A549 (cell line): ENCODE measurements around the gene GSC2. TPM values are rescaled to one million over a fixed set of nuclear protein-coding genes. Genes with fewer than 3 reads are reported as not detected.

ENCODE experiments used
- ATAC-seq, 2 experiments: fragments of 200-7000 bp in 1 of 2; fragments of >200 bp in 1 of 2; cut with Nextera tagmentation in 1 of 2; cut with Tn5 transposase in 1 of 2; 3 replicates each; pipeline versions ENCODE4 v1.8.0 to v1.9.1; 2018 to 2020; ENCODE audit warnings: mild to moderate bottlenecking in 1 of 2, moderate library complexity in 1 of 2
- CTCF ChIA-PET: fragments of 300-600 bp; sonication (Branson Sonifier 250); formaldehyde crosslinking; extraction: SDS; loops from one replicate; lab custom pipeline; 2021; ENCODE audit warnings: antibody characterized with exemption, inconsistent platforms; lab: Yijun Ruan, JAX
- POLR2A ChIA-PET: fragments of 350-600 bp; formaldehyde crosslinking; extraction: SDS; loops from one replicate; lab custom pipeline; 2021; ENCODE audit warnings: antibody characterized with exemption, inconsistent platforms; lab: Yijun Ruan, JAX
- DNase-seq, 2 experiments: peaks; one replicate each; pipeline versions ENCODE4 v3.0.0 to v3.0.0-alpha.2; 2011 to 2016; ENCODE audit warnings: low read depth in 1 of 2, low spot score in 1 of 2
- FAIRE-seq: peaks from 2 replicates; lab custom pipeline; 2011; peaks lifted over from hg19 to GRCh38; lab: Jason Lieb, UNC
- H3K27ac ChIP-seq, 2 experiments: fragments of >200 bp; sonication (Bioruptor Twin); formaldehyde crosslinking; 3 replicates each; pipeline ENCODE4 v1.5.1; 2016 to 2017
- H3K4me1 ChIP-seq: fragments of >200 bp; sonication (Bioruptor Twin); formaldehyde crosslinking; 3 replicates; pipeline ENCODE4 v1.6.1; 2016
- H3K4me2 ChIP-seq: fragments of >200 bp; sonication (Bioruptor Twin); formaldehyde crosslinking; 3 replicates; pipeline ENCODE4 v1.6.1; 2016
- H3K4me3 ChIP-seq: fragments of >200 bp; sonication (Bioruptor Twin); formaldehyde crosslinking; 3 replicates; pipeline ENCODE4 v1.5.1; 2016
- H3K9me3 ChIP-seq: fragments of >200 bp; sonication (Bioruptor Twin); formaldehyde crosslinking; 3 replicates; pipeline ENCODE4 v1.6.1; 2016
- BHLHE40 ChIP-seq: IDR thresholded peaks from 2 replicates; pipeline ENCODE4 v1.6.1; 2012; ENCODE audit warnings: low read depth, low read length, inconsistent platforms
- CBX2 ChIP-seq: fragments of 200-600 bp; sonication (generic); IDR thresholded peaks from 2 replicates; pipeline ENCODE4 v1.6.1; 2016; ENCODE audit warnings: low read depth, mild to moderate bottlenecking, borderline replicate concordance
- CBX8 ChIP-seq: fragments of 200-600 bp; sonication (generic); IDR thresholded peaks from 2 replicates; pipeline ENCODE4 v1.6.1; 2016
- CTCF ChIP-seq: fragments of >200 bp; sonication (Bioruptor Twin); formaldehyde crosslinking; IDR thresholded peaks from 3 replicates; pipeline ENCODE4 v1.5.1; 2016
- E2F6 ChIP-seq: IDR thresholded peaks from 2 replicates; pipeline ENCODE4 v1.6.1; 2012; ENCODE audit warnings: low read depth, borderline replicate concordance
- EHMT2 ChIP-seq: fragments of 200-600 bp; sonication (generic); IDR thresholded peaks from 2 replicates; pipeline ENCODE4 v1.6.1; 2016; ENCODE audit warnings: antibody characterized with exemption, low read depth, mild to moderate bottlenecking, moderate library complexity
- FOSL2 ChIP-seq, 2 experiments: fragments of 450-650 bp in 1 of 2; fragments of >200 bp in 1 of 2; sonication (Bioruptor Twin) in 1 of 2; formaldehyde crosslinking; IDR thresholded peaks; 2 replicates each; pipeline versions ENCODE4 v1.5.0 to v1.6.1; 2016 to 2020; ENCODE audit warnings: mild to moderate bottlenecking in 1 of 2, moderate library complexity in 1 of 2
- FOXS1 ChIP-seq: fragments of 250-450 bp; sonication (Bioruptor Pico); IDR thresholded peaks from 2 replicates; pipeline ENCODE4 v1.5.0; 2020; ENCODE audit warnings: mild to moderate bottlenecking, moderate library complexity
- HOXB13 ChIP-seq: fragments of 250-450 bp; sonication (Bioruptor Pico); IDR thresholded peaks from 2 replicates; pipeline ENCODE4 v1.5.0; 2020; ENCODE audit warnings: low read depth, mild to moderate bottlenecking, moderate library complexity
- JUN ChIP-seq, 2 experiments: fragments of >200 bp; sonication (Bioruptor Twin); formaldehyde crosslinking; IDR thresholded peaks; 2 replicates in 1 of 2; 3 replicates in 1 of 2; pipeline ENCODE4 v1.6.1; 2016 to 2017
- KDM1A ChIP-seq: fragments of 200-600 bp; sonication (generic); IDR thresholded peaks from 2 replicates; pipeline ENCODE4 v1.6.1; 2016; ENCODE audit warnings: low read depth, mild to moderate bottlenecking
- PBX3 ChIP-seq: IDR thresholded peaks from 2 replicates; pipeline ENCODE4 v1.6.1; 2012
- RAD21 ChIP-seq, 2 experiments: fragments of >200 bp in 1 of 2; sonication (Bioruptor Twin) in 1 of 2; formaldehyde crosslinking in 1 of 2; IDR thresholded peaks in 1 of 2; conservative IDR thresholded peaks in 1 of 2; 2 replicates in 1 of 2; 3 replicates in 1 of 2; pipeline ENCODE4 v1.6.1; 2012 to 2018; ENCODE audit warnings: inconsistent platforms in 1 of 2
- SMC3 ChIP-seq: fragments of >200 bp; sonication (Bioruptor Twin); formaldehyde crosslinking; IDR thresholded peaks from 3 replicates; pipeline ENCODE4 v1.6.1; 2018; ENCODE audit warnings: inconsistent platforms
- SREBF2 ChIP-seq: fragments of 450-650 bp; IDR thresholded peaks from 2 replicates; pipeline ENCODE4 v1.6.1; 2014; ENCODE audit warnings: mild to moderate bottlenecking, moderate library complexity
- WGBS: methylation state at CpG from one replicate; pipeline ENCODE4 v1.1.6; 2017; ENCODE audit errors: missing lambda C conversion rate; 5-methylcytosine and 5-hydroxymethylcytosine counted together
- polyA plus RNA-seq, 4 experiments: library from polyadenylated mRNA; depleted of rRNA in 3 of 4; stranded (reverse); fragments of >200 nt; fragmentation: RNase III in 1 of 4; extraction: RNeasy Plus Mini Kit Qiagen cat#74134 plus additional on column Dnase treatment in 1 of 4; gene quantifications; 2 replicates in 3 of 4; 3 replicates in 1 of 4; pipeline ENCODE4 v1.2.3, GENCODE V29; 2011 to 2017

Gene GSC2
- polyA plus RNA-seq, 2 of the 4 experiments (the other 2 are of a cell fraction), result not detected

GRCh38 chr22:19180740-19181410 is 30.8 kb upstream of the GSC2 start (continued):
- TF ChIP-seq RAD21 (conservative IDR thresholded peaks at IDR 0.05 in 1 of 2, IDR thresholded peaks at IDR 0.05 in 1 of 2) (no peak), HOXB13 (CRISPR knock-in tag) (no peak), FOSL2 (IDR thresholded peaks at IDR 0.05) (no peak), FOSL2 (CRISPR knock-in tag; IDR thresholded peaks at IDR 0.05) (no peak), EHMT2 (no peak), E2F6 (no peak)
- TF ChIP-seq, all 56 proteins: peak for 0

GRCh38 chr22:19180234-19180633 is 30.1 kb upstream of the GSC2 start:
- DNase-seq (no peak), ATAC-seq (no peak), FAIRE-seq (no peak)
- WGBS, result 86% methylated on average over 7 of the region's 9 CpGs
- no peak overlapping the region for H3K27ac ChIP-seq
- CTCF ChIA-PET, result interaction anchor here (0.9 to 2.4 kb wide), 10 partner anchors 13 to 450 kb away, joined by 3 to 24 read pairs (median 4); partner anchors contain the start of genes HIRA and MRPL40
- POLR2A ChIA-PET, result interaction anchor here (1.0 kb wide), 1 partner anchor 36 kb away, joined by 3 read pairs; the partner anchor contains the start of gene ESS2
- no peaks in the 10 kb centered on the region for H3K9me3 ChIP-seq
- no peak overlapping the region for H3K4me3 ChIP-seq
- peaks cover 21% of the 10 kb centered on the region for H3K4me1 ChIP-seq
- no peak overlapping the region for H3K4me2 ChIP-seq
- TF ChIP-seq CBX2 (no peak), BHLHE40 (no peak), SREBF2 (no peak), FOXS1 (CRISPR knock-in tag) (no peak), CBX8 (no peak), PBX3 (no peak), KDM1A (no peak)

- peak overlapping the region; percentile 93 to 98 for H3K27ac ChIP-seq
- FAIRE-seq, result no peak
- ChIA-PET CTCF (interaction anchor here (0.9 to 2.4 kb wide), 12 partner anchors 13 to 451 kb away, joined by 3 to 24 read pairs (median 4); partner anchors contain the start of genes HIRA and MRPL40), POLR2A (interaction anchor here (1.0 to 1.8 kb wide), 2 partner anchors 35 to 252 kb away, joined by 3 to 5 read pairs; partner anchors contain the start of genes ESS2 and HIRA)
- peak; percentile 69 to 84 for ATAC-seq
- H3K4me3 ChIP-seq, result peak overlapping the region; percentile 80
- H3K4me2 ChIP-seq, result peak overlapping the region; percentile 80
- peak; percentile 55 to 84 for DNase-seq
- TF ChIP-seq RAD21 (conservative IDR thresholded peaks at IDR 0.05 in 1 of 2, IDR thresholded peaks at IDR 0.05 in 1 of 2) (peak; percentile 63 to 67), CTCF (peak; percentile 50), JUN (IDR thresholded peaks at IDR 0.05) (no peak), SMC3 (peak; percentile 52)
- WGBS, result 50% methylated on average over 7 of the region's 15 CpGs
- H3K4me1 ChIP-seq, result peaks cover 28% of the 10 kb centered on the region
- no peaks in the 10 kb centered on the region for H3K9me3 ChIP-seq
Observed at GRCh38 chr22:19179497-19180048, 29.5 kb upstream of the GSC2 start.
